WTC11 (cell line): ENCODE data around the gene TMEM11. TPM values are rescaled to one million over a fixed set of nuclear protein-coding genes. Genes with fewer than 3 reads are reported as not detected.

ENCODE experiments used
- ATAC-seq: fragments of 200-7000 bp; cut with Tn5 transposase; 2 replicates; pipeline ENCODE4 v1.10.0; 2021; ENCODE audit warnings: mild to moderate bottlenecking, moderate library complexity
- CTCF ChIA-PET: fragments of 300-600 bp; sonication (Branson Sonifier 250); formaldehyde crosslinking; loops from one replicate; lab custom pipeline; 2021; ENCODE audit warnings: antibody characterized with exemption; lab: Charles Lee
- POLR2A ChIA-PET: fragments of 350-600 bp; sonication (Branson Sonifier 250); formaldehyde crosslinking; loops from one replicate; lab custom pipeline; 2021; ENCODE audit warnings: antibody characterized with exemption; lab: Charles Lee
- DNase-seq: peaks from one replicate; pipeline ENCODE4 v3.0.0; 2021; ENCODE audit warnings: low spot score
- H3K27ac Mint-ChIP-seq: 2 replicates; pipeline ENCODE4 v1.8.0; 2021; ENCODE audit warnings: mixed read lengths
- H3K27me3 Mint-ChIP-seq: 2 replicates; pipeline ENCODE4 v1.8.0; 2021; ENCODE audit warnings: low read depth, mild to moderate bottlenecking, moderate library complexity, mixed read lengths
- H3K36me3 Mint-ChIP-seq: 2 replicates; pipeline ENCODE4 v1.8.0; 2021; ENCODE audit warnings: mixed read lengths
- H3K4me1 Mint-ChIP-seq: 2 replicates; pipeline ENCODE4 v1.8.0; 2022; ENCODE audit warnings: mixed read lengths
- H3K4me3 Mint-ChIP-seq: 2 replicates; pipeline ENCODE4 v1.8.0; 2021; ENCODE audit warnings: mild to moderate bottlenecking, moderate library complexity, mixed read lengths
- H3K9me3 Mint-ChIP-seq: 2 replicates; pipeline ENCODE4 v1.8.0; 2021; ENCODE audit warnings: mixed read lengths
- ATF3 ChIP-seq: sonication (generic); formaldehyde crosslinking; conservative IDR thresholded peaks from 2 replicates; pipeline ENCODE4 v1.8.1; 2022; ENCODE audit warnings: mild to moderate bottlenecking, missing genetic modification reagents
- EMX1 ChIP-seq: fragments of 250-450 bp; sonication (Bioruptor Pico); IDR thresholded peaks from 2 replicates; pipeline ENCODE4 v1.8.0; 2021; ENCODE audit warnings: mild to moderate bottlenecking
- FOXK1 ChIP-seq: sonication (generic); formaldehyde crosslinking; IDR thresholded peaks from 2 replicates; pipeline ENCODE4 v1.8.0; 2022; ENCODE audit warnings: mild to moderate bottlenecking, moderate library complexity, missing genetic modification reagents
- FOXP4 ChIP-seq: sonication (generic); formaldehyde crosslinking; IDR thresholded peaks from 2 replicates; pipeline ENCODE4 v1.8.0; 2022; ENCODE audit warnings: mild to moderate bottlenecking, missing genetic modification reagents
- GRHL2 ChIP-seq: fragments of 250-450 bp; sonication (Bioruptor Pico); IDR thresholded peaks from 2 replicates; pipeline ENCODE4 v1.8.0; 2022; ENCODE audit warnings: mild to moderate bottlenecking, moderate library complexity; ENCODE audit not compliant: insufficient replicate concordance, severe bottlenecking
- MXD4 ChIP-seq: fragments of 250-450 bp; sonication (Bioruptor Pico); IDR thresholded peaks from 2 replicates; pipeline ENCODE4 v1.8.0; 2021; ENCODE audit warnings: mild to moderate bottlenecking, moderate library complexity, borderline replicate concordance
- RELA ChIP-seq: sonication (generic); formaldehyde crosslinking; IDR thresholded peaks from 2 replicates; pipeline ENCODE4 v1.8.1; 2022; ENCODE audit warnings: missing genetic modification reagents, mild to moderate bottlenecking, borderline replicate concordance
- SOX15 ChIP-seq: fragments of 250-450 bp; sonication (Bioruptor Pico); IDR thresholded peaks from 2 replicates; pipeline ENCODE4 v1.9.0; 2021; ENCODE audit warnings: mild to moderate bottlenecking
- SP1 ChIP-seq: sonication (generic); formaldehyde crosslinking; conservative IDR thresholded peaks from 2 replicates; pipeline ENCODE4 v1.8.1; 2022; ENCODE audit warnings: missing genetic modification reagents
- ZNF263 ChIP-seq: sonication (generic); formaldehyde crosslinking; IDR thresholded peaks from 2 replicates; pipeline ENCODE4 v1.8.1; 2022; ENCODE audit warnings: low read depth, mild to moderate bottlenecking, moderate library complexity, missing genetic modification reagents
- ZNF532 ChIP-seq: fragments of 250-450 bp; sonication (Bioruptor Pico); IDR thresholded peaks from 2 replicates; pipeline ENCODE4 v1.9.0; 2021; ENCODE audit warnings: mild to moderate bottlenecking, borderline replicate concordance
- ZNF671 ChIP-seq: fragments of 250-450 bp; sonication (Bioruptor Pico); IDR thresholded peaks from 2 replicates; pipeline ENCODE4 v1.8.0; 2021; ENCODE audit warnings: mild to moderate bottlenecking
- total RNA-seq: library from RNA; stranded (reverse); gene quantifications from 3 replicates; pipeline ENCODE4 v1.2.3, GENCODE V29; 2021
- TF ChIP-seq, protein P1 (sequence below): sonication (generic); formaldehyde crosslinking; IDR thresholded peaks from 2 replicates; pipeline ENCODE4 v1.8.1; 2022; ENCODE audit warnings: low read depth, missing genetic modification reagents, borderline replicate concordance
- TF ChIP-seq, protein P2 (sequence below): sonication (generic); formaldehyde crosslinking; IDR thresholded peaks from 2 replicates; pipeline ENCODE4 v1.8.1; 2023; ENCODE audit warnings: mild to moderate bottlenecking, missing genetic modification reagents
- TF ChIP-seq, protein P3 (sequence below): sonication (generic); formaldehyde crosslinking; IDR thresholded peaks from 2 replicates; pipeline ENCODE4 v1.8.1; 2022; ENCODE audit warnings: mild to moderate bottlenecking, missing genetic modification reagents, moderate library complexity, borderline replicate concordance
- TF ChIP-seq, protein P4 (sequence below): sonication (generic); formaldehyde crosslinking; IDR thresholded peaks from 2 replicates; pipeline ENCODE4 v1.8.0; 2022; ENCODE audit warnings: mild to moderate bottlenecking, missing genetic modification reagents
- TF ChIP-seq, protein P5 (sequence below): sonication (generic); formaldehyde crosslinking; IDR thresholded peaks from 2 replicates; pipeline ENCODE4 v1.8.0; 2023; ENCODE audit warnings: missing genetic modification reagents, mild to moderate bottlenecking, borderline replicate concordance

The TMEM11 gene
- total RNA-seq, 1 experiment from 2014 or later = 37.0 TPM

GRCh38 chr17:21171309-21171922 lies 42.5 kb downstream of the TMEM11 start:
- ChIA-PET POLR2A (no interaction called here), CTCF (no interaction called here)
- Mint-ChIP-seq H3K27ac (no peak overlapping the region), H3K9me3 (no peaks in the 10 kb centered on the region), H3K27me3 (no peaks in the 10 kb centered on the region), H3K4me3 (no peak overlapping the region), H3K4me1 (no peaks in the 10 kb centered on the region), H3K36me3 (peaks cover 12% of the 10 kb centered on the region)
- ATAC-seq = no peak
- no peak for DNase-seq
- no peak for TF ChIP-seq EMX1 (CRISPR knock-in tag)

DNA sequence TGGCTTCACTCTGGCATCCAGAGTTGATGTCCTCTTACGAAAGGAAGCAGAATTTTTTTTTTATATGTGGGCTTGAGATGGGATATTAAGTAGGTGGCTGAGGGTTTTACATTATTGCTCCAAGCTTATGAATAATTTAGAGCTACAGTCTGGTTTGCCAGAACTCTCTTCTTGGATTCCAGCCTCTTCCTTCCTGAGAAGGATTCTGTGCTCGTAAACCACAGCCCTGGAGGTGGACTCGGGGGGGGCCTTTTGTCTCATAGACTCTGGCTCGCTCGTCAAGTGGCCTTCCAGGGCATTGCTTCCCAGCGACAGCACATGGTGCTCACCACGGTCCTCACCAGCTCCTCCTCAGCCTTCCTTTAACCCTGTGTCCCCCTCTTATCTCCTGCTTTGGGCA lies 43.2 kb downstream of the TMEM11 start:
- Mint-ChIP-seq H3K9me3 (no peaks in the 10 kb centered on the region), H3K4me3 (no peak overlapping the region), H3K4me1 (no peaks in the 10 kb centered on the region), H3K36me3 (peaks cover 12% of the 10 kb centered on the region), H3K27me3 (no peaks in the 10 kb centered on the region), H3K27ac (peak overlapping the region; percentile 7; the same call in 1 of the 2 replicates)
- ATAC-seq (no peak), DNase-seq (no peak)
- POLR2A ChIA-PET = no interaction called here
- CTCF ChIA-PET = no interaction called here
- TF ChIP-seq ATF3 (CRISPR knock-in tag) (no peak), RELA (CRISPR knock-in tag) (no peak), ZNF532 (CRISPR knock-in tag) (no peak), SP1 (no peak), MXD4 (no peak), ZNF671 (CRISPR knock-in tag) (no peak), FOXP4 (no peak), GRHL2 (CRISPR knock-in tag) (no peak), SOX15 (CRISPR knock-in tag) (no peak), FOXK1 (CRISPR knock-in tag) (no peak), ZNF263 (CRISPR knock-in tag) (no peak)
- TF ChIP-seq, protein P1, sequence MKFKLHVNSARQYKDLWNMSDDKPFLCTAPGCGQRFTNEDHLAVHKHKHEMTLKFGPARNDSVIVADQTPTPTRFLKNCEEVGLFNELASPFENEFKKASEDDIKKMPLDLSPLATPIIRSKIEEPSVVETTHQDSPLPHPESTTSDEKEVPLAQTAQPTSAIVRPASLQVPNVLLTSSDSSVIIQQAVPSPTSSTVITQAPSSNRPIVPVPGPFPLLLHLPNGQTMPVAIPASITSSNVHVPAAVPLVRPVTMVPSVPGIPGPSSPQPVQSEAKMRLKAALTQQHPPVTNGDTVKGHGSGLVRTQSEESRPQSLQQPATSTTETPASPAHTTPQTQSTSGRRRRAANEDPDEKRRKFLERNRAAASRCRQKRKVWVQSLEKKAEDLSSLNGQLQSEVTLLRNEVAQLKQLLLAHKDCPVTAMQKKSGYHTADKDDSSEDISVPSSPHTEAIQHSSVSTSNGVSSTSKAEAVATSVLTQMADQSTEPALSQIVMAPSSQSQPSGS (CRISPR knock-in tag) = no peak
- TF ChIP-seq, protein P2, sequence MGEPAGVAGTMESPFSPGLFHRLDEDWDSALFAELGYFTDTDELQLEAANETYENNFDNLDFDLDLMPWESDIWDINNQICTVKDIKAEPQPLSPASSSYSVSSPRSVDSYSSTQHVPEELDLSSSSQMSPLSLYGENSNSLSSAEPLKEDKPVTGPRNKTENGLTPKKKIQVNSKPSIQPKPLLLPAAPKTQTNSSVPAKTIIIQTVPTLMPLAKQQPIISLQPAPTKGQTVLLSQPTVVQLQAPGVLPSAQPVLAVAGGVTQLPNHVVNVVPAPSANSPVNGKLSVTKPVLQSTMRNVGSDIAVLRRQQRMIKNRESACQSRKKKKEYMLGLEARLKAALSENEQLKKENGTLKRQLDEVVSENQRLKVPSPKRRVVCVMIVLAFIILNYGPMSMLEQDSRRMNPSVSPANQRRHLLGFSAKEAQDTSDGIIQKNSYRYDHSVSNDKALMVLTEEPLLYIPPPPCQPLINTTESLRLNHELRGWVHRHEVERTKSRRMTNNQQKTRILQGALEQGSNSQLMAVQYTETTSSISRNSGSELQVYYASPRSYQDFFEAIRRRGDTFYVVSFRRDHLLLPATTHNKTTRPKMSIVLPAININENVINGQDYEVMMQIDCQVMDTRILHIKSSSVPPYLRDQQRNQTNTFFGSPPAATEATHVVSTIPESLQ (CRISPR knock-in tag) = no peak
- TF ChIP-seq, protein P3, sequence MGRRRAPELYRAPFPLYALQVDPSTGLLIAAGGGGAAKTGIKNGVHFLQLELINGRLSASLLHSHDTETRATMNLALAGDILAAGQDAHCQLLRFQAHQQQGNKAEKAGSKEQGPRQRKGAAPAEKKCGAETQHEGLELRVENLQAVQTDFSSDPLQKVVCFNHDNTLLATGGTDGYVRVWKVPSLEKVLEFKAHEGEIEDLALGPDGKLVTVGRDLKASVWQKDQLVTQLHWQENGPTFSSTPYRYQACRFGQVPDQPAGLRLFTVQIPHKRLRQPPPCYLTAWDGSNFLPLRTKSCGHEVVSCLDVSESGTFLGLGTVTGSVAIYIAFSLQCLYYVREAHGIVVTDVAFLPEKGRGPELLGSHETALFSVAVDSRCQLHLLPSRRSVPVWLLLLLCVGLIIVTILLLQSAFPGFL = no peak
- TF ChIP-seq, protein P4, sequence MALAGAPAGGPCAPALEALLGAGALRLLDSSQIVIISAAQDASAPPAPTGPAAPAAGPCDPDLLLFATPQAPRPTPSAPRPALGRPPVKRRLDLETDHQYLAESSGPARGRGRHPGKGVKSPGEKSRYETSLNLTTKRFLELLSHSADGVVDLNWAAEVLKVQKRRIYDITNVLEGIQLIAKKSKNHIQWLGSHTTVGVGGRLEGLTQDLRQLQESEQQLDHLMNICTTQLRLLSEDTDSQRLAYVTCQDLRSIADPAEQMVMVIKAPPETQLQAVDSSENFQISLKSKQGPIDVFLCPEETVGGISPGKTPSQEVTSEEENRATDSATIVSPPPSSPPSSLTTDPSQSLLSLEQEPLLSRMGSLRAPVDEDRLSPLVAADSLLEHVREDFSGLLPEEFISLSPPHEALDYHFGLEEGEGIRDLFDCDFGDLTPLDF (CRISPR knock-in tag) = no peak
- TF ChIP-seq, protein P5, sequence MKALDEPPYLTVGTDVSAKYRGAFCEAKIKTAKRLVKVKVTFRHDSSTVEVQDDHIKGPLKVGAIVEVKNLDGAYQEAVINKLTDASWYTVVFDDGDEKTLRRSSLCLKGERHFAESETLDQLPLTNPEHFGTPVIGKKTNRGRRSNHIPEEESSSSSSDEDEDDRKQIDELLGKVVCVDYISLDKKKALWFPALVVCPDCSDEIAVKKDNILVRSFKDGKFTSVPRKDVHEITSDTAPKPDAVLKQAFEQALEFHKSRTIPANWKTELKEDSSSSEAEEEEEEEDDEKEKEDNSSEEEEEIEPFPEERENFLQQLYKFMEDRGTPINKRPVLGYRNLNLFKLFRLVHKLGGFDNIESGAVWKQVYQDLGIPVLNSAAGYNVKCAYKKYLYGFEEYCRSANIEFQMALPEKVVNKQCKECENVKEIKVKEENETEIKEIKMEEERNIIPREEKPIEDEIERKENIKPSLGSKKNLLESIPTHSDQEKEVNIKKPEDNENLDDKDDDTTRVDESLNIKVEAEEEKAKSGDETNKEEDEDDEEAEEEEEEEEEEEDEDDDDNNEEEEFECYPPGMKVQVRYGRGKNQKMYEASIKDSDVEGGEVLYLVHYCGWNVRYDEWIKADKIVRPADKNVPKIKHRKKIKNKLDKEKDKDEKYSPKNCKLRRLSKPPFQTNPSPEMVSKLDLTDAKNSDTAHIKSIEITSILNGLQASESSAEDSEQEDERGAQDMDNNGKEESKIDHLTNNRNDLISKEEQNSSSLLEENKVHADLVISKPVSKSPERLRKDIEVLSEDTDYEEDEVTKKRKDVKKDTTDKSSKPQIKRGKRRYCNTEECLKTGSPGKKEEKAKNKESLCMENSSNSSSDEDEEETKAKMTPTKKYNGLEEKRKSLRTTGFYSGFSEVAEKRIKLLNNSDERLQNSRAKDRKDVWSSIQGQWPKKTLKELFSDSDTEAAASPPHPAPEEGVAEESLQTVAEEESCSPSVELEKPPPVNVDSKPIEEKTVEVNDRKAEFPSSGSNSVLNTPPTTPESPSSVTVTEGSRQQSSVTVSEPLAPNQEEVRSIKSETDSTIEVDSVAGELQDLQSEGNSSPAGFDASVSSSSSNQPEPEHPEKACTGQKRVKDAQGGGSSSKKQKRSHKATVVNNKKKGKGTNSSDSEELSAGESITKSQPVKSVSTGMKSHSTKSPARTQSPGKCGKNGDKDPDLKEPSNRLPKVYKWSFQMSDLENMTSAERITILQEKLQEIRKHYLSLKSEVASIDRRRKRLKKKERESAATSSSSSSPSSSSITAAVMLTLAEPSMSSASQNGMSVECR = no peak
